Naive thymus-derived CD8-positive, alpha-beta T cell (primary cell): Measurements from ENCODE around the gene VSTM1. TPM values are rescaled to one million over a fixed set of nuclear protein-coding genes. Genes with fewer than 3 reads are reported as not detected.
"Not testable (repeated sequence)": the region's sequence is repeated elsewhere in the genome, so short reads cannot be mapped to it uniquely, and the experiment has no call there.

ENCODE experiments used
- ATAC-seq, 2 donors: fragments of 150-1000 bp; cut with Tn5 transposase in 1 of 2; sonication (Bioruptor Pico), chemical (Tn5 transposase) in 1 of 2; 1 replicate in 1 of 2; 2 replicates in 1 of 2; pipeline ENCODE4 v1.10.0; 2021; ENCODE audit warnings: mild to moderate bottlenecking in 2 of 2, moderate library complexity in 2 of 2
- POLR2A ChIA-PET: fragments of 350-600 bp; sonication (Branson Sonifier 250); formaldehyde crosslinking; loops from one replicate; lab custom pipeline; 2021; ENCODE audit warnings: antibody characterized with exemption; lab: Charles Lee
- DNase-seq, 10 donors: peaks; one replicate each; pipeline versions ENCODE4 v3.0.0 to v3.0.0-alpha.2; 2020 to 2022
- H3K27ac Mint-ChIP-seq, 10 donors: one replicate each; pipeline ENCODE4 v1.8.0; 2020 to 2022; ENCODE audit warnings: mild to moderate bottlenecking in 10 of 10, mixed read lengths in 10 of 10, moderate library complexity in 4 of 10, inconsistent platforms in 1 of 10
- H3K27me3 Mint-ChIP-seq, 5 donors: one replicate each; pipeline ENCODE4 v1.8.0; 2021 to 2022; ENCODE audit warnings: mixed read lengths in 5 of 5
- H3K36me3 Mint-ChIP-seq, 3 donors: one replicate each; pipeline ENCODE4 v1.8.0; 2020 to 2022; ENCODE audit warnings: mixed read lengths in 3 of 3, mild to moderate bottlenecking in 2 of 3, inconsistent platforms in 1 of 3
- H3K4me1 Mint-ChIP-seq, 4 donors: one replicate each; pipeline ENCODE4 v1.8.0; 2021 to 2022; ENCODE audit warnings: mixed read lengths in 4 of 4
- H3K4me3 Mint-ChIP-seq, 10 donors: one replicate each; pipeline ENCODE4 v1.8.0; 2020 to 2022; ENCODE audit warnings: mild to moderate bottlenecking in 10 of 10, mixed read lengths in 10 of 10, moderate library complexity in 6 of 10, inconsistent platforms in 1 of 10
- H3K9me3 Mint-ChIP-seq, 9 donors: one replicate each; pipeline ENCODE4 v1.8.0; 2020 to 2022; ENCODE audit warnings: mixed read lengths in 9 of 9, mild to moderate bottlenecking in 3 of 9, inconsistent platforms in 1 of 9, moderate library complexity in 1 of 9
- polyA plus RNA-seq, 3 donors: library from polyadenylated mRNA; unstranded; fragments of 300-500 nt; fragmentation: Illumina TruSeq; gene quantifications; one replicate each; pipeline ENCODE4 v1.2.3, GENCODE V29; 2021
- total RNA-seq, 8 experiments: library from RNA in 2 of 8; stranded (reverse) in 2 of 8; gene quantifications; one replicate each; pipeline ENCODE4 v1.2.3 and lab custom pipeline; 2021 to 2026

VSTM1 gene
- total and polyA plus RNA-seq, 5 experiments from 2014 or later = not detected

GRCh38 chr19:54062643-54063042 is 1.1 kb downstream of the VSTM1 start:
- ATAC-seq (no peak), DNase-seq (no peak)
- Mint-ChIP-seq H3K27ac (peak overlapping the region in 1 of 10 donors; percentile 82), H3K4me3 (no peak overlapping the region), H3K9me3 (peaks cover 0 to 4% (median 0%) of the 10 kb centered on the region in 9 donors), H3K36me3 (no peaks in the 10 kb centered on the region), H3K27me3 (peaks cover 10 to 56% (median 19%) of the 10 kb centered on the region in 5 donors), H3K4me1 (no peaks in the 10 kb centered on the region)
- POLR2A ChIA-PET = no interaction called here

- peaks cover 0 to 15% (median 5%) of the 10 kb centered on the region in 9 donors for H3K9me3 Mint-ChIP-seq
- H3K27ac Mint-ChIP-seq = no peak overlapping the region
- no peaks in the 10 kb centered on the region for H3K4me1 Mint-ChIP-seq
- DNase-seq (no peak), ATAC-seq (no peak)
- no peak overlapping the region for H3K4me3 Mint-ChIP-seq
- POLR2A ChIA-PET = no interaction called here
- peaks cover 0 to 8% (median 0%) of the 10 kb centered on the region in 3 donors for H3K36me3 Mint-ChIP-seq
- peaks cover 23 to 47% (median 26%) of the 10 kb centered on the region in 5 donors for H3K27me3 Mint-ChIP-seq
Measured at GRCh38 chr19:54047616-54048015, 16.1 kb downstream of the VSTM1 start.

DNA sequence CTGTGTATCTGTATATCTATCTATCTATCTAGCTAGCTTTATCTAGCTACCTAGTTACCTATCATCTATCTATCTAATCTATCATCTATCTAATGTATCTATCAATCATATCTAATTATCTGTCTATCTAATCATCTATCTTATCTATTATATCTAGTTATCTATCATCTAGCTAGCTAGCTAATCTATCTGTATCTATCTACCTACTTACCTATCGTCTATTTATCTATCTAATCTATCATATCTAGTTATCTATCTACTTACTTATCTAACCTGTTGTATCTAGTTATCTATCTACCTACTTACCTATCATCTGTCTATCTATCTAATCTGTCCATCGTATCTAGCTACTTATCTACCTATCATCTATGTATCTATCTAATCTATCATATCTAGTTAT is 17.9 kb downstream of the VSTM1 start:
- Mint-ChIP-seq H3K4me1 (no peaks in the 10 kb centered on the region), H3K9me3 (peaks cover 0 to 15% (median 5%) of the 10 kb centered on the region in 9 donors), H3K36me3 (peaks cover 0 to 4% (median 0%) of the 10 kb centered on the region in 3 donors), H3K4me3 (no peak overlapping the region), H3K27ac (no peak overlapping the region), H3K27me3 (peaks cover 24 to 51% (median 32%) of the 10 kb centered on the region in 5 donors)
- ATAC-seq = no peak
- DNase-seq = no peak
- POLR2A ChIA-PET = no interaction called here

GRCh38 chr19:54042989-54043388 is 20.7 kb downstream of the VSTM1 start:
- H3K27ac Mint-ChIP-seq = no peak overlapping the region

GRCh38 chr19:54041969-54042606 is 21.6 kb downstream of the VSTM1 start:
- ATAC-seq (no peak), DNase-seq (no peak)
- H3K4me1 Mint-ChIP-seq = no peaks in the 10 kb centered on the region
- H3K36me3 Mint-ChIP-seq = no peaks in the 10 kb centered on the region
- no peak overlapping the region for H3K4me3 Mint-ChIP-seq
- POLR2A ChIA-PET = no interaction called here
- H3K9me3 Mint-ChIP-seq = peaks cover 0 to 5% (median 0%) of the 10 kb centered on the region in 9 donors
- H3K27ac Mint-ChIP-seq = no peak overlapping the region
- peaks cover 15 to 50% (median 32%) of the 10 kb centered on the region in 5 donors for H3K27me3 Mint-ChIP-seq

More at GRCh38 chr19:54042989-54043388, 20.7 kb downstream of the VSTM1 start:
- H3K4me3 Mint-ChIP-seq = no peak overlapping the region
- H3K9me3 Mint-ChIP-seq = peaks cover 0 to 5% (median 0%) of the 10 kb centered on the region in 9 donors
- ATAC-seq = no peak
- peaks cover 15 to 53% (median 32%) of the 10 kb centered on the region in 5 donors for H3K27me3 Mint-ChIP-seq
- H3K4me1 Mint-ChIP-seq = no peaks in the 10 kb centered on the region
- DNase-seq = no peak
- no peaks in the 10 kb centered on the region for H3K36me3 Mint-ChIP-seq
- POLR2A ChIA-PET = no interaction called here

DNA sequence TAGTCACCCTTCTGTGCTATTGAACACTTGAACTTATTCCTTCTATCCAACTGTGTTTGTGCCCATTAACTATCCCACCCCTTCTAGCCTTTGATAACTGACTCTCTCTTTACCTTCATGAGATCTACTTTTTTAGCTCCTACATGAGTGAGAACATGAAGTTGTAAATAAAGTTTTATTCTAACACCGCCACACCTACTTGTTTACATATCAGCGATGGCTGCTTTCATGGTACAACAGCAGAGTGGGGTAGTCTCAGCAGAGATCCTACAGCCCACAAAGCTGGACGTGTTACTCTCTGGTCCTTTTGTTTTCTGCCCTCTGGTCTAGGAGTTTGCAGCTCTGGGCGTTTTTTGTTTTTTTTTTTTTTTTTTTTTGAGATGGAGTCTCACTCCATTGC is 23.7 kb downstream of the VSTM1 start:
- no peak for ATAC-seq
- POLR2A ChIA-PET = no interaction called here
- DNase-seq = no peak
- Mint-ChIP-seq H3K9me3 (peaks cover 0 to 3% (median 0%) of the 10 kb centered on the region in 9 donors), H3K4me3 (no peak overlapping the region), H3K27ac (no peak overlapping the region), H3K27me3 (peaks cover 7 to 35% (median 19%) of the 10 kb centered on the region in 5 donors), H3K36me3 (no peaks in the 10 kb centered on the region), H3K4me1 (no peaks in the 10 kb centered on the region)

DNA sequence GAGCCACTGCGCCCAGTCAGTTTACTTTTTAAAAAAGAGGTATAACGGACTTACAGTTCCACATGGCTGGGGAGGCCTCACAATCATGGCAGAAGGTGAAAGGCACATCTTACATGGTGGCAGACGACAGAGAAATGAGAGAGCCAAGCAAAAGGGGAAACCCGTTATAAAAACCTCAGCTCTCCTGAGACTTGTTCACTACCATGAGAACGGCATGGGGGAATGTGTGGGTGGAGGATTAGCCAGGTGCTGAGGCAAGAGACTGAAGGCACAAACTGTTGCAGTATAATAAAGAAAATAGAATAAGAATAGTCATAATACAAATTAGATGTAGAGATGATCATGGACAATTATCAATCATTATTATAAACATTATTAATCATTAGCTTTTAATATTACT is 27.2 kb downstream of the VSTM1 start:
- POLR2A ChIA-PET, H3K27ac Mint-ChIP-seq, H3K4me1 Mint-ChIP-seq, DNase-seq, H3K4me3 Mint-ChIP-seq, H3K36me3 Mint-ChIP-seq, ATAC-seq, H3K9me3 Mint-ChIP-seq: not testable (repeated sequence)
- peaks cover 5 to 26% (median 22%) of the 10 kb centered on the region in 5 donors for H3K27me3 Mint-ChIP-seq

GRCh38 chr19:54035215-54036178 is 28.2 kb downstream of the VSTM1 start:
- ATAC-seq (no peak), DNase-seq (no peak)
- Mint-ChIP-seq H3K27me3 (peaks cover 13 to 30% (median 28%) of the 10 kb centered on the region in 5 donors), H3K27ac (no peak overlapping the region), H3K4me3 (no peak overlapping the region), H3K9me3 (peaks cover 0 to 3% (median 0%) of the 10 kb centered on the region in 9 donors), H3K4me1 (peaks cover 0 to 6% (median under 1%) of the 10 kb centered on the region in 4 donors), H3K36me3 (no peaks in the 10 kb centered on the region)
- POLR2A ChIA-PET = no interaction called here

DNA sequence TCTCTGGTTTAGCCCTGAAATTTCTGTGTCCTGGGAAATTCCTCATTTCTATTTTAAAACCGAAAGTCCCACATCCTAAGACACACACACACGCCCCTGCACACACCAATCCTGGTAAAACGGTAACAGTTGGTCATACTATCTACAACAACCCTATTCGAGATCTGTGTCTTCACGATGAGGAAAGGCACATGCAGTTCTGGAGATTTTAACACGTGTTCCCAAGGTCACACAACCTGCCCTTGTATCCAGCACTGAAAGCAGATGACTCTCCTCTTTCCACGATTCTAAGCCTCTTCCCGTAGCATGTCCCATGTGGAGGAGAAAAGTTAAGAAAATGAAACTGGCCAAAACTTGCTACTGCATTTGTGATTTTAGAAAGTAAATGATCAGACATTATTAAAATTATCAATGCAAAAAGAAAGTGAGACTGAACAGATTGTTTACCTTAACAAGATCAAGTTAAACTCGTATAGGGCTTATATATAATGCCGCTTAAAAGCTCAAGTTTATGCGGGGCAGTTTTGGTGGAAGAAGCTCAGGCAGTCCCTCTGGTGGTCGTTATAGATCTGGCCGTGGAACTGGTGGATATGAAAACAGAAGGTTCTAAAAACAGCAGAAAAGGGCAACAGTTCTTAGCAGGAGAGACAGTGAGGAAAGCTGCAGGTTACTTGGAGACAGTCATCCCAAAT is 32.7 kb downstream of the VSTM1 start:
- H3K36me3 Mint-ChIP-seq = no peaks in the 10 kb centered on the region
- ATAC-seq (no peak), DNase-seq (no peak)
- H3K4me3 Mint-ChIP-seq = no peak overlapping the region
- POLR2A ChIA-PET = no interaction called here
- peaks cover 17 to 57% (median 31%) of the 10 kb centered on the region in 5 donors for H3K27me3 Mint-ChIP-seq
- no peaks in the 10 kb centered on the region for H3K9me3 Mint-ChIP-seq
- H3K4me1 Mint-ChIP-seq = peaks cover 0 to 6% (median 2%) of the 10 kb centered on the region in 4 donors
- no peak overlapping the region for H3K27ac Mint-ChIP-seq

- ATAC-seq (no peak), DNase-seq (peak; percentile 17 to 70 (median 40))
- no peaks in the 10 kb centered on the region for H3K9me3 Mint-ChIP-seq
- no peak overlapping the region for H3K4me3 Mint-ChIP-seq
- no peak overlapping the region for H3K27ac Mint-ChIP-seq
- peaks cover 0 to 6% (median 2%) of the 10 kb centered on the region in 4 donors for H3K4me1 Mint-ChIP-seq
- POLR2A ChIA-PET = no interaction called here
- no peaks in the 10 kb centered on the region for H3K36me3 Mint-ChIP-seq
- H3K27me3 Mint-ChIP-seq = peaks cover 18 to 59% (median 27%) of the 10 kb centered on the region in 5 donors
Measured at GRCh38 chr19:54029930-54030490, 33.7 kb downstream of the VSTM1 start.

DNA sequence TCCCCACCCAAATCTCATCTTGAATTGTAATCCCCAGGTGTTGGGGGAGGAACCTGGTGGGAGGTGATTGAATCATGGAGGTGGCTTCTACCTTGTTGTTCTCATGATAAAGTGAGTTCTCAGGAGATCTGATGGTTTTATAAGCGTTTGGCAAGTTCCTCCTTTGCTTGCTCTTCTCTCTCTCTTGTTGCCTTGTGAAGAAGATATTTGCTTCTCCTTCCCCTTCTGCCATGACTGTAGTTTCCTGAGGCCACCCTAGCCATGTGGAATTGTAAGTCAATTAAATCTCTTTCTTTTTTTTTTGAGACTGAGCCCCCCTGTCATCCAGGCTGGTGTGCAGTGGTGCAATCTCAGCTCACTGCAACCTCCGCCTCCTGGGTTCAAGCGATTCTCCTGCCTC is 34.4 kb downstream of the VSTM1 start:
- Mint-ChIP-seq H3K27ac (peak overlapping the region in 1 of 10 donors; percentile 8), H3K4me3 (no peak overlapping the region), H3K27me3 (peaks cover 18 to 63% (median 27%) of the 10 kb centered on the region in 5 donors), H3K9me3 (no peaks in the 10 kb centered on the region), H3K36me3 (no peaks in the 10 kb centered on the region), H3K4me1 (peaks cover 0 to 7% (median 2%) of the 10 kb centered on the region in 4 donors)
- ATAC-seq (no peak), DNase-seq (no peak)
- POLR2A ChIA-PET = interaction anchor here (0.6 kb wide), 2 partner anchors 14 to 44 kb away, joined by 3 to 4 read pairs; no protein-coding TSS in a partner anchor

DNA sequence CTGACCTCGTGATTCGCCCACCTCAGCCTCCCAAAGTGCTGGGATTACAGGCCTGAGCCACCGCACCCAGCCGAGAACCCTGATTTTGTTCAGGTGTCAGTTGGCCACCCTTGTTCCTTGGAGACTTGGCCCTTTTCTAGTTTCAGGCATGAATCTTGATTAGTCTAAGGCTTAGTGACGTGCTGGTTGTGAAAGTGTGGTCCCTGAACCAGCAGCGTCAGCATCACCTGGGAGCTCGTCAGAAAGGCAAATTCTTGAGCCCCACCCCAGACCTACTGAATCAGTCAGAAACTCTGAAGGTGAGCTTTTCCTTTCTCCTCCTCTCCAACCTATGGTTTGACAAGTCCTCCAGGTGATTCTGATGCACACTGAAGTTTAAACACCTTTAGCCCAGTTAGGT is 37.0 kb downstream of the VSTM1 start:
- peaks cover 3 to 11% (median 4%) of the 10 kb centered on the region in 4 donors for H3K4me1 Mint-ChIP-seq
- no peaks in the 10 kb centered on the region for H3K9me3 Mint-ChIP-seq
- H3K4me3 Mint-ChIP-seq = no peak overlapping the region
- no peak overlapping the region for H3K27ac Mint-ChIP-seq
- ATAC-seq (no peak), DNase-seq (no peak)
- POLR2A ChIA-PET = no interaction called here
- H3K36me3 Mint-ChIP-seq = no peaks in the 10 kb centered on the region
- peaks cover 20 to 75% (median 34%) of the 10 kb centered on the region in 5 donors for H3K27me3 Mint-ChIP-seq
